ENCODE data around the gene TMEM108.

DNA sequence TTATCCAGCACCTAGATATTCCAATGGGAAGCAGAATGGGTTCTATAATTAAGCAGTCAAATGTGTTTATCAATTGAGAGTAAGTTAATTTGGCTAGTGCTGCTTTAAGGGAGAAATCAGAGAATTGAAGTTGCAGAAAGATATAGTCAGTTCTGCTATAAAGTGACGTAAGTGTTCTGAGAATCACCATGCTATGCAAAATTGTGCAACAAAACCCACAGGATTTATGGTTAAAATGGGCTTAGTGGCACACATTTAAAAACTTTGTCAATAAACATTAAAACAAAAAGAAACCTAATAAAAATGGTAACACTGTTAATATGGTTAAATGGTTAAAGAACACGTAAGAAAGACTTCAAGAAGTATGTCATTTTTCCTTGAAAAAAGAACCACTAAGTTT lies 74.5 kb downstream of the TMEM108 start:
- TF ChIP-seq EZH2 (IDR thresholded peaks at IDR 0.05; ENCODE audit: low read depth, unreplicated experiment) (no peak), CTCF (conservative IDR thresholded peaks at IDR 0.05; ENCODE audit: low read depth in 2 of 2) (no peak), ZNF114 (CRISPR knock-in tag; IDR thresholded peaks at IDR 0.05) (no peak)
- TF ChIP-seq, protein P1, sequence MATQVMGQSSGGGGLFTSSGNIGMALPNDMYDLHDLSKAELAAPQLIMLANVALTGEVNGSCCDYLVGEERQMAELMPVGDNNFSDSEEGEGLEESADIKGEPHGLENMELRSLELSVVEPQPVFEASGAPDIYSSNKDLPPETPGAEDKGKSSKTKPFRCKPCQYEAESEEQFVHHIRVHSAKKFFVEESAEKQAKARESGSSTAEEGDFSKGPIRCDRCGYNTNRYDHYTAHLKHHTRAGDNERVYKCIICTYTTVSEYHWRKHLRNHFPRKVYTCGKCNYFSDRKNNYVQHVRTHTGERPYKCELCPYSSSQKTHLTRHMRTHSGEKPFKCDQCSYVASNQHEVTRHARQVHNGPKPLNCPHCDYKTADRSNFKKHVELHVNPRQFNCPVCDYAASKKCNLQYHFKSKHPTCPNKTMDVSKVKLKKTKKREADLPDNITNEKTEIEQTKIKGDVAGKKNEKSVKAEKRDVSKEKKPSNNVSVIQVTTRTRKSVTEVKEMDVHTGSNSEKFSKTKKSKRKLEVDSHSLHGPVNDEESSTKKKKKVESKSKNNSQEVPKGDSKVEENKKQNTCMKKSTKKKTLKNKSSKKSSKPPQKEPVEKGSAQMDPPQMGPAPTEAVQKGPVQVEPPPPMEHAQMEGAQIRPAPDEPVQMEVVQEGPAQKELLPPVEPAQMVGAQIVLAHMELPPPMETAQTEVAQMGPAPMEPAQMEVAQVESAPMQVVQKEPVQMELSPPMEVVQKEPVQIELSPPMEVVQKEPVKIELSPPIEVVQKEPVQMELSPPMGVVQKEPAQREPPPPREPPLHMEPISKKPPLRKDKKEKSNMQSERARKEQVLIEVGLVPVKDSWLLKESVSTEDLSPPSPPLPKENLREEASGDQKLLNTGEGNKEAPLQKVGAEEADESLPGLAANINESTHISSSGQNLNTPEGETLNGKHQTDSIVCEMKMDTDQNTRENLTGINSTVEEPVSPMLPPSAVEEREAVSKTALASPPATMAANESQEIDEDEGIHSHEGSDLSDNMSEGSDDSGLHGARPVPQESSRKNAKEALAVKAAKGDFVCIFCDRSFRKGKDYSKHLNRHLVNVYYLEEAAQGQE (IDR thresholded peaks at IDR 0.05; ENCODE audit: unreplicated experiment): no peak
